GM18526 (cell line): Measurements from ENCODE around the gene BUB1B.

ENCODE experiments used
- POLR2A ChIP-seq: IDR thresholded peaks from 3 replicates; pipeline ENCODE4 v1.6.1; 2011; ENCODE audit not compliant: insufficient read length; ENCODE audit errors: extremely low read depth

The BUB1B gene

DNA sequence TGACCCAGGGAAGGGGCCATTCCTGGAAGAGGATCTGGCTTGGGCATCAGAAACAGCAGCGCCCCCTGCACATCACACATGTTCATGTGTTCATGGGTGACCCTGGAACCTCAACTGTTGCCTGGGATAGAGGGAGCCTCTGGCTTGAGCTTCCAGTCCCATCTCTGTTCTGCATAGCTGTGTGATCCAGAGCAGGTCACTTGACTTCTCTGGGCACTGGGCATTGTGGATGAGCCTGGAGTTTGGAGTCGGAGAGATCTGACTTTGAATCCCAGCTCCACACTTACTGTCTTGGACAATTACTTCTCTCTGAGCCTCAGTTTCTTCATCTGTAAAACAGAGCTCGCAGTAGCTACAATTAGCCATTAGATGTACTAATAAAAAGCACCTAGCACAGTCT, 93.6 kb downstream of the BUB1B start:
- TF ChIP-seq POLR2A, result no peak

DNA sequence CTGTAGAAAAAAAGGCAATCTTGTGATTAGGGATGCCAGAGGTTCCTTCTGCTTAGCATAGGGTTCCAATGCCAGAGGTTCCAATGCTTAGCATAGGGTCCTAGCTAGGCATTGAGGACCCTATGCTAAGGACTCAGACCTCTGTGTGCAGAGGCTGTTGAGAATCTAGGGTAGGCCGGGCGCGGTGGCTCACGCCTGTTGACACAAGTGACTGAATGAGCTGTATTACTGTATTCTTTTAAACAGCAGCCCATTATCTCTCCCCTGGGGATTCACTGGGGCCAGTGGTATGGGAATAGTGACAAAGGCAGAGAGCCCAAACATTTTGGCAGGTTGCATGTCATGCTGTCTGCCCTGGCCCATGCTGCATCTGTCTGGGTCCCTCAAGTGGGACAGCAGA, 94.2 kb downstream of the BUB1B start:
- no peak for TF ChIP-seq POLR2A

DNA sequence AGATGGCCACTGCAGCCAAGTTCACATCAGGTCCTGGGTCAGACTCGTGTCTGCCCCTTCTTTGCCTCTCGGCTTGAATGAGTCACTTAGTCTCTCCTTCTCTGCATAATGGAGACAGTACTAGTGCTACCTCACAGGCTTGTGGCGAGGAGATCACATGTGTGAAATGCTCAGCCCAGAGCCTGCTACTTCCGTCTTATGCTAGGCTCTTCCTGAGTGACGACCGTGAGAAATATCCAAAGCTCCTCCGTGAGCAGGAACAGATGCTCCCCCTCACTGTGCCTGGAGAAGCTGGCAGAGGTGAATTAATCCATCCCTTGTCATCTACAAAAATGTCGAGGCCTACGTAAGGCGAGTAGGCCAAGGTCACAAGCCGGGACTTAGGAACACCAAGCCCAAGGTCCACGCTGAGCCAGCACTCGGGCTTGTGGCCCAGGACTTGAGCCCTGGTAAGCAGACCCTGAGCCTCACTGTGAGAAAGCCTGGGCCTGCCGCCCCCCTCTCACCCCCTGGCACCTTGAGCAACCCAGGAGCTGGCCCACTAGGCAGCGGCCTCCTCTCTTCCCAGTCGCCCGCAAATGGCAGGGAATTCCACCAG, 95.9 kb downstream of the BUB1B start:
- no peak for TF ChIP-seq POLR2A

DNA sequence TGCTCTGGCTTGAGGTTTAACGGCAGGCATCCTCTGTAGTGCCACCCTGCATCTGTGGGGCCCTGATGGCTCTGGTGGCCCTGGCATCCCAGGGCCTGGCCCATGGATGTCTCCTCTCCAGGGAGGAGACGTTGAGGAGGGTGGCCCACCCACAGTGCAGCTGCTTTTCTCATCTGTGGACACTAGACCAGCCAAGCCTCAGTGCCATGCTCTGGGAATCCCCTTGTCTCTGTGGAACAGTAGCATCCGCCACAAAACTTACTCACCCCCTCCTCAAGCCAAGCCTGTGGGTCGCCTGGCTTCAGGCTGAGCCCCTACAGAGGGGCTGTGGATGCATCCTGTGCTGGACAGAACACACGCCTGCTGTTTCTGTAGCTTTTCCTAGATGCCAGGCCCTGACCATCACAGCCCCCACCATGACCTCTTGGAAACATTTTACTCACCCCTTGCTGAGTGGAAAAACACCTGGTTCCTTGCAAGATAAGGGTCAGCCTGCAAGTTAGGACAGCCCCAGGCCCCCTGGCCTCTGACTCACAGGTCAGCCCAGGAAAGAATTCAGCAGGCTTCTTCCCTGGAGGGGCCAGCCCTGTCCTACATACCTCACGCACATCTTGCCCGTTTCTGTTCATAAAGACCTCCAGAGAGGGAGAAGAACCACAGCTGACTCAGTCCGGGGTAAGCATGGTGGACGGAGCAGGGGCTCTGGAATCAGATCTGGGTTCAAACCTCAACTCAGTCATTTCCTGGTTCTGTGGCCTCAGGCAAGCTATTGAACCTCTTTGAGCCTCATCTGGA, 97.0 kb downstream of the BUB1B start:
- no peak for TF ChIP-seq POLR2A

DNA sequence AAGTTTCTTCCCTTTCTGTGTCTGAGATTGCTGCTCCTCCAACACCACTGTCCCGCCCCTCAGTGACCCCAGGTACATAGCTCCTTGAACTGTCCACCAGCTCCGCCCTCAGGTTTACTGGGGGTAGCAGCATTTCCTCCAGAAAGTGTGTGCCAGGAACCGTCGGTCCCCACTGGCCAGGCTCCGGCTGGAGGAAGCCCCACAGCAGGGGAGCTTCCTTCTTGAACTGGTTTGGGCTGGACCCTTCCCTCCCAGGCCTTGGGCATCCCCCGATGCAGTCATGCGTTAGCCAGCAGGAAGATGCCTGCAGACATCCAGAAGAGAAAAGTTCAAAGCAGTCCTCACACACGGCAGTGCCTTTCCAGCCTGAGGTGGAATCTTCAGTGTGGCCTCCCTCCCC, 97.7 kb downstream of the BUB1B start:
- TF ChIP-seq POLR2A, result no peak

DNA sequence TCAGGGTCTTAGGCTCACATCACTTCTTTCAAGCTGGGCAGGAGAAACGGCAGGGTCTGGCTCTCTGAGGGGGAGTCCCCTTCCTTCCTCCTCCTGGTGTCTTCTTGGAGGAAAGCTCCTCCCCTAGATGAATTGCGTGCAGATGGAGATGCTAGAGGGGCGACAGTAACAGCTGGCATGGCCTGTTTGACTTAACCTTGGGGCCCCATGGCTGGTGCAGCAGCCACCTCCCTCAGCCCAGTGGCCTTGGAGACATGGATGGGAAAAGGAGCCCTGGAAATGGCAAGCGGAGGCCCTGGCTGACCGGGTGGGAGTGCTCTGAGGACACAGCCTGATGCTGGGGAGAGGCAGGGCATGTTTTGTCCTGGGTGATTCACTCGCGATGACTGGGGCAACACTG, 98.2 kb downstream of the BUB1B start:
- no peak for TF ChIP-seq POLR2A

DNA sequence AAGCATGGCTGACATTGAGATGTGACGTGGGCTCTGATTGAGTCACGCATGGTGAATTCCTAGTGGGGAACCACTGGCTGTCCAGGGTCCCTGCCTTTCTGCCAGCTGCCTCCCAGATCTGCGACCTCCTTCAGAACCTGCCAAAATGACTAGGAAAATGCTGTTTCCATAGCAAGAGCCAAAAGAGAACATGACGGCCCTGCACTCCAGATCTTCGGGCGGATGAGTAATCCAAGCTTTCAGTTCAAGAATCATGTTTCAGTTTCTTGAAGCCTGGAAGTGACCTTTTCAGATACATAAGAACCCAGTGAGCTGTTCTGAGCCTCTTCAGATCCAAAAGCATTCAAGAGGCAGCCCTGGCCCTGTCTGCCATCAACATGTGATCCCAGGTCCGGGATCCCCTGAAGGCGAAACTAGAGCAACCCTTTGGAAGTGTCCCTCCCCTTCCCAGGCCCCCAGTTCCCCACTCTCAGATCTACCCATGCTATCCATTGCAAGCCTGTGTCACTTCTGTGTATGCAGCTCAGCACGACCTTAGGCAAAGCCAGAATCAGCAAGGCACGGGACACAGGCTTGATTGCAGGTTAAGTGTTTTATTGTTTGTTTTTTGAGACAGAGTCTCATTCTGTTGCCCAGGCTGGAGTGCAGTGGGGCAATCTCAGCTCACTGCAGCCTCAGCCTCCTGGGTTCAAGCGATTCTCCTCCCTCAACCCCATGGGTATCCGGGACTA, 102.3 kb downstream of the BUB1B start:
- TF ChIP-seq POLR2A, result no peak

DNA sequence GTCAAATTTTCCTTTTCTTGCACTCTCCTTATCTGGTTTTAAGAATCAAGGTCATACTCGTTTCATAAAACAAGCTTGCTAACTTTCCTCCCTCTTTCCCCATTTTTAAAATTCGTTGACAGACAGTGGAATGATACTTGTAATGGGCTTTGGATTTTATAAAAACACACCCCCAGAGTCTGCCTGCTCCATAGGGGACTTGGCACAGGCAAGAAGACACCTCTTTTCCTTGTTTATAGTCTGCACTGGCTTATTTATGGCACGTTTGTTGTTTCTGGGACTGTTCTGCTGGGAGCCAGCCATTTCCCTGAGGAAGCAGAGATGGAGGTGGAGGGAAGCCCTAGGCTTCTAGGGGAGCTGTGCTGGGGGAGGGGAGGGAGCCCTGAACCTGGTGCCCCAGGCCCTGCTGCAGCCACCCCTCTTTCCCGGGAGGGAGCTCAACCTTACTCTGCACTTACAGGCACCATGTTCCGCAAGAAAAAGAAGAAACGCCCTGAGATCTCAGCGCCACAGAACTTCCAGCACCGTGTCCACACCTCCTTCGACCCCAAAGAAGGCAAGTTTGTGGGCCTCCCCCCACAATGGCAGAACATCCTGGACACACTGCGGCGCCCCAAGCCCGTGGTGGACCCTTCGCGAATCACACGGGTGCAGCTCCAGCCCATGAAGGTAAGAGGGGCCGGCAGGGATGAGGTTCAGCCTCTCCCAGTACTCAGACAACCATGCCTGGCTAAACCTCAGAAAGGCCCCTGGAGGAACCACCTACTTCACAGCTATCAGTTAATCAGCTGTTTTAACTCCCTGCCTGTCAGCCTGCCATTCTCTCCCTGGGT, 103.7 kb downstream of the BUB1B start:
- TF ChIP-seq POLR2A, result no peak

DNA sequence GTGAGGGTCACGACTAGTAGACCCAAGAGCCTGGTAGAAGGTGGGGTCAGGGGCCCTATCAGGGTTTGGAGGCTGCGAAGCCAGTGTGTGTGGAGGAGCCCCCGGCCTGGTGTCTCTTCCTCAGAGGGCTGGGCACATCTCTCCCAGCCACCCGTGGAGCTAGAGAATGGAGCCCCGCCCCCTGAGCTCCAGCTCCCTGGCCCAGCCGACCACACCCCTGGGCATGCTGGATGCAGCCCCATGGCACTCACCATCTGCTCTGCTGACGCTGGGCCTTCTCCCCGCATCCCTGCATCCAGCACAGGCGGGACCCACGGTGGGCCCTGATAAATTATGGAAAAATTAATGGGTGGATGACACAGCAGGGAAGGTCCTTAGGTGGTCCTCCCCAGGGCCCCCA, 104.5 kb downstream of the BUB1B start:
- no peak for TF ChIP-seq POLR2A

DNA sequence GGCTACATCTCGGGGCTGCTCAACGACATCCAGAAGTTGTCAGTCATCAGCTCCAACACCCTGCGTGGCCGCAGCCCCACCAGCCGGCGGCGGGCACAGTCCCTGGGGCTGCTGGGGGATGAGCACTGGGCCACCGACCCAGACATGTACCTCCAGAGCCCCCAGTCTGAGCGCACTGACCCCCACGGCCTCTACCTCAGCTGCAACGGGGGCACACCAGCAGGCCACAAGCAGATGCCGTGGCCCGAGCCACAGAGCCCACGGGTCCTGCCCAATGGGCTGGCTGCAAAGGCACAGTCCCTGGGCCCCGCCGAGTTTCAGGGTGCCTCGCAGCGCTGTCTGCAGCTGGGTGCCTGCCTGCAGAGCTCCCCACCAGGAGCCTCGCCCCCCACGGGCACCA, 105.0 kb downstream of the BUB1B start:
- no peak for TF ChIP-seq POLR2A

DNA sequence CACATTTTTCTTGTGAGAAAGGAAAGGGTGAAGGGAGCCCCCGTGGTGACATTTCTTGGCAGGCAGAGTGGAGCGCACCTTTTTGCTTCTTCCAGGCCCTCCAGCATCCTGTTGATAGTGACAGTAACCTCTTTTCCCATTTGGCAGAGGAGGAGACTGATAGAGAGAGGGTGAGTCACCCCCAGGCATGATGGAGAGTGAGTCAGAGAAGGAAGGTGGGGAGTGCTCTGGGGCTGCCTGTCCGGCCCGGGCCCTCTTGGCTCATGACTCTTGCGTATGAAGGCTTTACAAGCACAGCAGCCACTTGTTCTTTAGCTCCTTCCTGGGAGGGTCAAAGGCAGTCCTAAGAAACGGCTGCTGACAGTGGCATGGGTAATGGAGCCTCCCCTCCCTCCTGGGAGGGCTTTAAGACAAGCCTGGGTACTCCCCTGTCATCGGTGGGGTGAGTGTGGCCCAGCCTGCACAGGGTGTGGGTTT, 106.0 kb downstream of the BUB1B start:
- TF ChIP-seq POLR2A, result no peak

DNA sequence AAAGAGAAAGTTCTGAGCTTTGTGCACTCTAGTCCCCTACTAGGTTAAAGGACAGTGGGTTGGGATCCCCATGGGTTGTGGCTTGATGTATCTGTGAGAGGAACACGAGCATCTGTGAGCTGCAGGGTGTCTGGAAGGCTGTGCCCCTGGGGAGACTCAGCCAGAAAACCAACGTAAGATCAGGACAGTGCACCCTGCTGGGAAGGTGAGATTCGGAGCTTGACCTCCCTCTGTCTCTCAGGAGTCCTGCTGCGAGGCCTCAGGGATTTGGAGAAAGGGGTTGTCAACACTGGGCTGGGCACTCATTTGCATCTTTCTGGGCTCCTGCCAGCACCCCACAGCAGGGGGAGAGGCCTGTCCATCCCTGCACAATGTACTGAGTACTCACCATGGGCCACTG, 106.8 kb downstream of the BUB1B start:
- TF ChIP-seq POLR2A, result no peak

DNA sequence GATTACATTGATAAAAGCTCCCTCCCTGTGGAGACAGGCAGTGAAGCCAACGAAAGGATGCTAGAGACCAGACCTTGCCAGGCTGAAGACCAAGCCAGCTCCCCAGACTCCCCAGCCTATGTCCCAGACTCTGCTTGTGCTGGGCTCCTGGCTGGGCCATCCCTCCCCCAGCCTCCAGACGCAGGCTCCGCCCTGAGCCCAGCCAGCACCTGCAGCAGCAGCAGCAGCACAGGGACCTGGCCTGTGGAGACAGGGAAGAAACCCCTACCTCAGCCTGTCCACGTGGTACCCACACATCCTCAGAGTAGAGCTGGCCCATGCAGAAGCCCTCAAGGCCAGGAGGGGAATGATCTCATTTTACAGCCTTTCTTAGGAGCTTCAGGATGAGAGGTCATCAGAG, 108.7 kb downstream of the BUB1B start:
- no peak for TF ChIP-seq POLR2A

DNA sequence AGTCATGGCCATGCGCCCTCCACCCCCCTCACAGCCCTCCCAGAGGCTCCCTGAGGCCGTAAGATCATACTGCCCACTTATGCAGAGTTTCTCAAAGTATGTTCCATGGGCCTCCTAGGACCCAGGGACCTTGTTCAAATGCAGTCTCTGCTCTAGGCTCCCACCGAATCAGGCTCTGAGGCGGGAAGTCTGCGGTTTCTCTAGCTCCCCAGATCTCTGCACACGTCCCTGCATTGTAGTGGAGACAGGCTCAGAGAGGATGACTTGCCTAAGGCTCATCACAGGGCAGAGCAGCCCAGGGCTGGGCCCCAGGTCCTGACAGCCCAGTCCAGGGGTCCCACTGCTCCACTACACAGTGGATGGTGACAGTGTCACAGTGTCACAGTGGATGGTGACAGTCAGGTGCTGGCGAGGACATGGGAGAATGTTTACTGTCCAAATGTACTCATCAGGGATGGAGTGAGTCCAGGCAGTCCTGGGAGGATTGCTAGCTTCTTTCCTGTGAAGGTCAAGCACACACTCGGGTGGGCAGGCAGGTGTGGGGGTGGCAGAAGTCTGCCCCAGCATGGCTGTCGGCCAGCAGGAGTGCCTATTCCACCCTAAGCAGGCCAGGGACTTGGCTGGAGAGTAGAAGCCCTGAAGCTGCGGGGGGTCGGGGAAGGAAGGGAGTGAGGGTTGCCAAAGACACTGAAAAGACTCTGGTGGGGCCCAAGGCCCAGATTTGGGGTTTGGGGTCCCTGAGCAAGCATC, 109.6 kb downstream of the BUB1B start:
- no peak for TF ChIP-seq POLR2A
